Measurements from ENCODE around the gene PTAFR.

- no peak for TF ChIP-seq POLR2A (IDR thresholded peaks at IDR 0.05)
- TF ChIP-seq CTCF (IDR thresholded peaks at IDR 0.05): no peak
Observed at GRCh38 chr1:28193701-28194161, 17.2 kb upstream of the PTAFR start.

Data from body of pancreas (tissue), 4 donors.